K562 (cell line): Measurements from ENCODE around the gene BRD7. TPM values are rescaled to one million over a fixed set of nuclear protein-coding genes. Genes with fewer than 3 reads are reported as not detected.

Experiments used
- BRF1 ChIP-seq: IDR thresholded peaks from 3 replicates; pipeline ENCODE4 v1.6.1; 2011; ENCODE audit warnings: borderline replicate concordance, mild to moderate bottlenecking; ENCODE audit not compliant: insufficient read length; ENCODE audit errors: extremely low read depth
- CHD7 ChIP-seq: fragments of 200-600 bp; sonication (generic); IDR thresholded peaks from one replicate; pipeline ENCODE4 v1.6.1; 2012; ENCODE audit warnings: mild to moderate bottlenecking, low read depth, low read length, inconsistent platforms
- FUS ChIP-seq: fragments of 200-400 bp; formaldehyde crosslinking; optimal IDR thresholded peaks from 2 replicates; pipeline ENCODE3; 2017; ENCODE audit warnings: low read depth, low read length
- GABPA ChIP-seq: fragments of 200-800 bp; sonication (Bioruptor generic); conservative IDR thresholded peaks from 2 replicates; pipeline ENCODE4 v1.6.1; 2016; ENCODE audit warnings: low read depth, missing genetic modification characterization, missing compliant biosample characterization
- HNRNPK ChIP-seq: fragments of 200-400 bp; formaldehyde crosslinking; IDR thresholded peaks from one replicate; pipeline ENCODE4 v1.6.1; 2018; ENCODE audit warnings: mild to moderate bottlenecking, low read depth, low read length; ENCODE audit not compliant: poor library complexity, severe bottlenecking
- ILF3 ChIP-seq: fragments of 450-650 bp; IDR thresholded peaks from 2 replicates; pipeline ENCODE4 v1.6.1; 2018; ENCODE audit warnings: antibody characterized with exemption, mild to moderate bottlenecking, moderate library complexity, borderline replicate concordance
- ILK ChIP-seq: fragments of 450-650 bp; IDR thresholded peaks from 2 replicates; pipeline ENCODE4 v1.6.1; 2016; ENCODE audit warnings: missing genetic modification characterization, low read depth, mild to moderate bottlenecking, missing compliant biosample characterization, moderate library complexity, borderline replicate concordance
- NFE2L1 ChIP-seq: fragments of 450-650 bp; IDR thresholded peaks from 2 replicates; pipeline ENCODE4 v1.6.1; 2016; ENCODE audit warnings: missing genetic modification characterization, low read depth, mild to moderate bottlenecking, missing compliant biosample characterization, moderate library complexity, borderline replicate concordance
- POLR2B ChIP-seq: fragments of 450-650 bp; IDR thresholded peaks from 2 replicates; pipeline ENCODE4 v1.6.1; 2018; ENCODE audit warnings: low read depth; ENCODE audit not compliant: partially characterized antibody
- RAD51 ChIP-seq: fragments of 450-650 bp; IDR thresholded peaks from 2 replicates; pipeline ENCODE4 v1.7.1; 2016; ENCODE audit warnings: low read depth, mild to moderate bottlenecking, borderline replicate concordance
- SNIP1 ChIP-seq: fragments of 450-650 bp; IDR thresholded peaks from 2 replicates; pipeline ENCODE4 v1.7.1; 2017; ENCODE audit warnings: low read depth, mild to moderate bottlenecking
- STAT5B ChIP-seq: fragments of 250-450 bp; sonication (Bioruptor Pico); IDR thresholded peaks from 2 replicates; pipeline ENCODE4 v1.8.0; 2021; ENCODE audit warnings: mild to moderate bottlenecking, inconsistent platforms
- TEAD1 ChIP-seq, 2 experiments: fragments of 450-650 bp in 1 of 2; sonication (generic) in 1 of 2; formaldehyde crosslinking; IDR thresholded peaks; 2 replicates each; pipeline versions ENCODE4 v1.4.0 to v1.8.0; 2020 to 2022; ENCODE audit warnings: mild to moderate bottlenecking in 2 of 2, missing genetic modification reagents in 1 of 2
- TEAD2 ChIP-seq: fragments of 450-650 bp; IDR thresholded peaks from 2 replicates; pipeline ENCODE4 v1.6.1; 2016; ENCODE audit warnings: missing genetic modification characterization, control low read depth, missing compliant biosample characterization
- ZNF133 ChIP-seq: fragments of 250-450 bp; sonication (Bioruptor Pico); IDR thresholded peaks from 2 replicates; pipeline ENCODE4 v1.4.0; 2020; ENCODE audit warnings: mild to moderate bottlenecking
- ZNF384 ChIP-seq: IDR thresholded peaks from 2 replicates; pipeline ENCODE4 v1.6.1; 2012; ENCODE audit warnings: low read depth, low read length, improper control_type of control experiment
- ZNF408 ChIP-seq: fragments of 250-450 bp; sonication (Bioruptor Pico); IDR thresholded peaks from 2 replicates; pipeline ENCODE4 v1.4.0; 2020; ENCODE audit warnings: low read depth, mild to moderate bottlenecking, moderate library complexity
- ZNF436 ChIP-seq: fragments of 250-450, 450-650 bp; sonication (Bioruptor Pico); formaldehyde crosslinking; IDR thresholded peaks from 2 replicates; pipeline ENCODE4 v1.7.0; 2020; ENCODE audit warnings: mild to moderate bottlenecking
- polyA plus RNA-seq, 8 experiments: library from polyadenylated mRNA; depleted of rRNA in 4 of 8; stranded (reverse) in 5 of 8; unstranded in 3 of 8; fragments of >200 nt; fragmentation: Nextera tagmentation in 2 of 8; fragmentation: Illumina TruSeq in 1 of 8; extraction: Ambion mirVana in 2 of 8; extraction: Trizol in 1 of 8; gene quantifications; 2 replicates each; pipeline versions ENCODE4 v1.2.1 to v1.2.3, GENCODE V29; 2011 to 2014; ENCODE audit warnings: inconsistent platforms in 1 of 8, missing spikeins in 1 of 8
- total RNA-seq, 7 experiments: library from RNA; depleted of rRNA in 6 of 7; stranded (reverse); fragments of >200 nt in 6 of 7; fragmentation: Illumina TruSeq in 2 of 7; extraction: Trizol in 2 of 7; gene quantifications; 2 replicates each; pipeline versions ENCODE4 v1.2.1 to v1.2.3, GENCODE V29; 2011 to 2021; ENCODE audit warnings: low replicate concordance in 1 of 7

Gene BRD7
- total and polyA plus RNA-seq, 9 of the 15 experiments (the other 6 are each of a cell fraction or from before 2014, with no cell fraction given): 20.6 to 101 (median 68.7) TPM

- TF ChIP-seq ZNF408: no peak
- TF ChIP-seq ZNF436 (CRISPR knock-in tag): no peak
- TF ChIP-seq TEAD1 (CRISPR knock-in tag; IDR thresholded peaks at IDR 0.05): no peak
- no peak for TF ChIP-seq ILF3
- no peak for TF ChIP-seq STAT5B (CRISPR knock-in tag)
- no peak for TF ChIP-seq TEAD2 (tag)
- peak; percentile 61 for TF ChIP-seq POLR2B
- no peak for TF ChIP-seq ILK (tag)
- TF ChIP-seq FUS: no peak
- peak; percentile 57; the same call in 1 of the 2 replicates for TF ChIP-seq SNIP1
- TF ChIP-seq GABPA (tag): peak; percentile 66
- no peak for TF ChIP-seq NFE2L1 (tag)
- no peak for TF ChIP-seq HNRNPK
- no peak for TF ChIP-seq BRF1
- no peak for TF ChIP-seq ZNF133 (CRISPR knock-in tag)
- TF ChIP-seq ZNF384: no peak
- no peak for TF ChIP-seq RAD51
- no peak for TF ChIP-seq CHD7
Measured at GRCh38 chr16:50266337-50267091, 102.3 kb downstream of the BRD7 start, which contains the start of gene ADCY7 (continued).
